HG03354 (cell line): ENCODE data around the gene CREM.

Experiments used
- ATAC-seq: cut with Tn5 transposase; IDR thresholded peaks from one replicate; pipeline ENCODE4 v1.9.1; 2021; ENCODE audit warnings: mild to moderate bottlenecking; ENCODE audit not compliant: unreplicated experiment, poor library complexity, severe bottlenecking

The CREM gene

DNA sequence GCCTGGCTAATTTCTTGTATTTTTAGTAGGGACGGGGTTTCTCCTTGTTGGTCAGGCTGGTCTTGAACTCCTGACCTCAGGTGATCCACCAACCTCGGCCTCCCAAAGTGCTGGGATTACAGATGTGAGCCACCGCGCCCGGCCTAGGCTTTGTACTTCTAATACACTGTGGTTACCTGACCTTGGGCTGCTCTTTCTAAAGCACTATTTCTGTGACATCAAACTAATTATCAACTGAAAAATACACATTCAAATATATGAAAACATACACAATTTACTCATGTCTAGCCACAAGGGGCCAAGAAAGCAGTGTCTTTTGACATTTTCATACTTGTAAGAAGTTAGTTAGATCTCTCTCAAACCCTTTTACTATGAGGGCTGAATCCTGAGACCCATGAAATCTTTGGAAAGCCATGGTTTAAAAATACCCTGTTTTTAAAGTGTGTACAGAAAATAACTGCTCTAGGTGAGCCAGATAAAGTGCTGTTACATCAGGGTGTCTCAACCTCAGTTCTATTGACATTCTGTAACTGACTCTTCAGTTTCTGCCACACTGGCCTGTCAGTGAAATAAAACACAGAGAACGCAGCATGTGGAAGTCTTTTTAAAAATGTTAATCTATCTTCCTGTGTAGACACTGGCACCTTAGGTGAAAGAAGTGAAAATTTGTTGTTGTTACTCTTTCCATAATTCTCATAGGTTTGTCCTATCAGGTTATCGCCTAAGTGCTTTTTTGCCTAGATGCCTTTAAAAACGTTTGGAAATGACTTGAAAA, 58.8 kb downstream of the CREM start:
- ATAC-seq = peak; percentile 67

DNA sequence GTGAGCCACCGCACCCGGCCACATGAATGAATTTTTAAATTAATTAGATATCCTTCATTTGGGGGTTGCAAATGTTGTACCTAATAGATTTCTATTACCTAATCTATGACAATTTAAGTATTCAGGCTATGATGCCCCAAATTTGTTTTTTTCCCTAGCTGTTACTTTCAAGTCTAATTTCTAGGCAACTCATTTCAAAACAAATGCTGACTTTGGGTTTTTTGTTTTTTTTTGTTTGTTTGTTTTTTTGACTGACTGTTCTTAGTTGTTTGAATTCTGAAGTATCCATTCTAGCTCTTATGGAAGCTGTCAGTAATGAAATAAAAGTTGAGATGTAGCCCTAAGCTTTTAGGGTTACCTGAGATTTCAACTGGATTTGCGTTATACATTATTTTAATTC, 62.3 kb downstream of the CREM start:
- no peak for ATAC-seq

DNA sequence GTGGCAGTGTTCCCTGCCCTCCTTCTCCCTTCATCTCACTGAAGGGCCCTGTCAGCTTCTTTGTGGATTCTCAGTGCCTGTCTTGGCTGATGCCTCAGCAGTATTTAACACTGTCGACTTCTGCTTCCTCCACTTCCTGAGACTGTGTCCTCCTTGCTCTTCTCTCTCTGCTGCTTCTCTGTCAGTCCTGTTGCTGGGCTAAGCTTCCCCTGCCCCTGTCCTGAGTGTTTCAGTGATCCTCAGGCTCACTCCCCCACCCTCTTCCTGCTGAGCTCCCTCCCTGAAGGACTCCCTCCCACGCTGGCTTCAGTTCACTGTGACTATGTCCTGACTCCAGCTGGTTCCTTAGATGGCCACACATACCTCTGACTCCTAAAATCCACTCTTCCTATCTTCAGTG, 64.9 kb downstream of the CREM start:
- ATAC-seq = no peak

DNA sequence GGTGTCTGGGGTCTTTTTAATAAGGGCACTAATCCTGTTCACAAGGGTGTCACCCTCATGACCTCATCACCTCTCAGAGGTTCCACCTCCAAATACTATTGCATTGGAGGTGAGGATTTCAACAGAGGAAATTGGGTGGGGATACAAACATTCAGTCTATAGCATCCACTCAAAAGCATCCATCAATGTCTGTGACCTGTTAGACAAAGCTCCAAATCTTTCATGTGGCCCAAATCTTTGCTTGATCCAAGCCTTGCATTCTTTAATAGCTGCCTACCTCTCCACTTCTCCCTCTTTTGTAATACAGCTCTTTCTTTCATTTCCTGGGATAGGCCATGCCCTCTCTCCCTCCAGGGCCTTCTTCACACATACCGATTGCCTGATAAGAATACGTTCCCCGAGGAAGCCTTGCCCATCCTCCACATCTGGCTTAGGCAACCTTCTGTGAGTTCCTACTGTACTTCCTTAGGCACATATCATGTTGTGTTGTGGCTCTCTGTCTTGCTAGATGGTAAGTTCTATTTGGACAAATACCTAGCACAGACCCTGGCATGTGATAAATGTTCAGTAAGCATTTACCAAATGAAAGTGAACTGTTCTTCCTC, 66.1 kb downstream of the CREM start:
- ATAC-seq = no peak

DNA sequence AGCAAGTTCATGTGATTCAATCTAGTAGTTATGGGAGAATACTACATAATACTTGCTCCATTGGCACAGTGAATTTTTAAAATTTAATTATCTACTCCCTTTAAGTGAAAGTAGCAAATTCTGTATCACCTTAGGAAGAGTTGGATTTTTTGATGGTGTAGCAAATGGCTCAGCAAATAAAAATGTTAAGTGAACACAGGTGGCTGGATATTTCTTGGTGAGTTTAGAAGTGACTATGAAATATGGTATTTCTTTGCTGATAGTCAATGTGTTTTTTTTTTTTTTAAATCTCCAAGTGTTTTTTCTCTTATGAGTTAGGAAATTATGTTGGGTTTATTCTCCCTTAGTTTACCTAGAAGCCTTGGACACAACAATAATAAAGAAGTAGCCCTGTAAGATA, 67.8 kb downstream of the CREM start:
- ATAC-seq = no peak

DNA sequence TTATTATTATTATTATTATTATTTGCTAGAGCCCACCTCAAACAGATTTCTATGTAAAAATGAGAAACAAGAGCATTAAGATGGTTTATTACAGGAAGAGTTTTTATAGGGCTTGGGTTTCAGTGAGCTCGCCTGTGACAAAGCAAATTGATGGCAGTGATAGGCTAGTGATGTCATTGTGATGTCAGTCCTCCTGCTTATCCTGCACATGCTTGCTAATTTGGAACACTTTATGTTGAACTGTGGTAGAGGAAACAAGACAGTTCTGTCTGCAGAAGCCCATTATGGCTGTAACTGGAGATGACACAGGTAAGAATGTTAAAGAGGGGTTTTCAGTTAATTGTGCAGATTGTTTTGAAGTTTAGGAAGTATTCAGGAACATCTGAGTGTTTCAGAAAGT, 68.3 kb downstream of the CREM start:
- ATAC-seq = no peak

DNA sequence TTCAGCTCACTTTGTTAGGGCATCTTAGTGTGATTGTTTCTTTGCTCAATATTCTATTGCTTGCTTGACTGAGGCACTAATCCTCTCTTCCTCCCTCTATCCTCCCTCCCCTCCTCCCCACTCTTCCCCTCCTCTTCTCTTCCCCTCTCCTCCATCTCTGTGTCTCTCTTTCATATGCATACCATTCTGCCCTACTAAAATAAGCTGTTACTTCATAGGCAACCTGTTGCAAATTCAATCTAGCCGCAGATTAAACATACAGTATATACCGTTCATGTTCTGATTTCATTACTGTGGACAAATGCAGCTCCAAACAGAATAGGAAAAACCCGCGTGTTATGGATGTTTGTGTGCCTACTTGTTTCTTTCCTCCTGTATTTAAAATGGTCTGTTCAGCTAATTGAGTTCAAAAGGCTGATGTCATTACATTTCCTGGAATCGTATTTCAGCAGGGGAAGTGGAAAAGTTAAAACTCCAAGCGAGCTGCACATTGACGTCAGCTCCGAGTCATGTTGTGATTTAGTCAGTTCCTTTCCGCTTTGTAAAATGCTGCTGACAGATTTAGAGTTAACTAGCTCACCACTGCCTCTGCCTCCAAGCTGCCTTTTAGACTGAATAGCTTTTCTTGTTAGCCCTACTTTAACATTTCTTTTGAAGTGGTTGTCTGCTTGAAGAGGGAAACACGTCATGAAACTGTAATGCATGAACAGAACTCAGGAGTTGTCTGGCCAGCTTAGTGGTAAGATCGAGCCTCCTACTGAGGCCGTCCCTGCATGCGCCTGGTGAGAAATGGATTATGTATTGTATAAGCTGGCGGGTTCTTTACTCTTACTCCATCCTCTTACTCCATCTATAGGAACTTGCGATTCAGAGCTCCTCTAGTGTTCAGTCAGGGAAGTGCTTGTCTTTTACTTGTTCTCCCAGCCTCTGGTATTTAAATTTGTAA, 69.0 kb downstream of the CREM start:
- ATAC-seq = peak; percentile 99

DNA sequence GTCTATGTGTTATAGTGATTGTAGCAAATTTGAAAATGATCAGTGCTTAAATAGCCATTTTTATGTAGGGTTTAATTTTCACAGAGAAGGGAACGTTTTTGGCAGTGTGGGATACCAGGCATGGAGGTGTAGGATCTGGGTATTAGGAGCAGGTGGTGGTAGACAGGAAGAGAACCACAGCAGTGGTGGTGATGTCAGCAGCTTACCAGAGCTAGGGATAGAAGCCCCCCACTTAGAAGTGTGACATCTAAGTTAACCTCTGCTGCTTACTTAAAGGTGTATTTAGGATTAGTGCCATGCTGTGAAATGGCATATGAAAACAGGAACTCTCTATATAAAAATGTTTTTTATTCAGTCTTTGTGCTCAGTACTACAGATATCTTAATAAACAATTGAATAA, 73.8 kb downstream of the CREM start:
- no peak for ATAC-seq

DNA sequence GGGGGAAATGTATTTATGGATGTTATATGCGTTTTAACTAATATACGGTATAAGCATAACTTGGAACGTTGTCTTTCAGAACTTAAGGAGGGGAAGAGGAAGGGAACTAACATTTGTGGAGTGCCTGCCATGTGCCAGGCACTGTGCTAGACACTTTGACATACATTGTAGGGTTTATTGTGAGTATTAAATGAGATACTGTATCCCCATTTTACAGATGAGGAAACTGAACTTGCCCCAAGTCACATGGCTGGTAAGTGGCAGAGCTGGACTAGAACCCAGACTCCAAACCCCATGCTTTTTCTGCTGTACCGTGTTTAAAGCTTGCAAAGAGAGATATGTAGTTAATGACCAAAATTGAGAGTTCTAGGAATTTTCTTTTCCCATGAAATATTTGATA, 74.6 kb downstream of the CREM start:
- ATAC-seq = no peak

DNA sequence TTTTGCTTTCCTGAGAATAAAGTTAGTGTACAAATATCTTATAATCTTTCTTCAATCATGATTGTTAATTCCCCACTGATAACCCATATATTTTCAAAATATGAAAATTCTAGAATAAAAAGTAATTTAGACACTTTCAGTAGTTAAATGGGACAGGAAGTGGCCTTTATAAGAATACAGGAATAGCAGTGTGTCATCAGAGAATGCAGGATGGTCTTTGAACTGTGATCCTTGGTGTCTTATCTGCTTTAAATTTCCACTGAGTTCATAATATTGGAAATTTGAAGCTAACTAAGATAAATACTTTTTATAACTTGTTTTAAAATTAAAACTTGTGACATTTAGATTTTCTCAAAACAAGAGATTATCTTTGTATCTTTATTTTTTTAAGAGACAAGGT, 75.4 kb downstream of the CREM start:
- no peak for ATAC-seq

DNA sequence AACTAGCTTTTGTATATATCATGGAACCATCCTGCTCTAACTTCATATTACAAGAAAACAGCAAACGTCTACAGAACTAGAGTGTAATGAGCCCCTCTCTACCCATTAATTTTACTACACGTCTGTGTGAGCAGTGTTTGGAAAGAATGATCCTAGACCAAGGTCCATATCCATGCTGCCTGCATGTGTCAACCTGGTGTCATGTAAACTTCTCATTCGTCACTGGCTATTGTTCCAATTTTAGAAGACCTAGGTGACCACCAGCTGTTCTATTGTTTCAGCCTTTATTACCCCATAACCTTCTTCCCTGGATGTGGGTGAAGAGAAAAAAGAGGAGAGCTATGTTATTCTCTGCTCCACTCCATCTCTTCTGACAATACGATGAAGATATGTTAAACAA, 77.1 kb downstream of the CREM start:
- no peak for ATAC-seq

DNA sequence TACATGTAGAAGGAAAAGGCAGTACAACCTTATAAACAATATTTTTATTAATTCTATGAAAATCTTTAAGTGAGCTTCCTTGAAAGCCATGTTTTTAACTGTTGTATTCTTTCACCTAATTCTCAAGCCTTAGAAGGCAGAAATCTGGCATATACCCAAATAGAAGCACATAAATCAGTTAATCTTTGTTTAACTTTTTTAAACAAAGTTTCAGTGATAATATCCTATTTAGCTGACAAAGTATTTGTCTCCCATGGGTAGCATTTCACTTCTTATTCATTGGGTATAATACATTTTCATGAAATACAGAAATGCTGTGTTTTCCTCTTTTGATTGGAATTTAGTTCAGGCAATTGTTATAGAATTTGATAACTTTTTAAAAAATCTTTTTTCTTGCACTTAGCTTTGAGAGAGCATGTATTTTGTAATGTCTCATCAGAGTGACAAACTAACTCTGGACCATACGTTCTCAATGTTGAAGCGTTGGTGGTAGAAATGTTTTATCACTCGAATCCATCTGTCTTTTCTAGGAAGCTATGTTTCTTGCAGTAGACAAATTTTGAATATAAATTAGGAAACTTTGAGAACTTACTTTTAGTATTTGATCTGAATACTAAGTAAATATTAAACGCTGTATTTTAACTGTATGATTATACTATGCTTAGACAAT, 78.1 kb downstream of the CREM start:
- ATAC-seq = no peak

DNA sequence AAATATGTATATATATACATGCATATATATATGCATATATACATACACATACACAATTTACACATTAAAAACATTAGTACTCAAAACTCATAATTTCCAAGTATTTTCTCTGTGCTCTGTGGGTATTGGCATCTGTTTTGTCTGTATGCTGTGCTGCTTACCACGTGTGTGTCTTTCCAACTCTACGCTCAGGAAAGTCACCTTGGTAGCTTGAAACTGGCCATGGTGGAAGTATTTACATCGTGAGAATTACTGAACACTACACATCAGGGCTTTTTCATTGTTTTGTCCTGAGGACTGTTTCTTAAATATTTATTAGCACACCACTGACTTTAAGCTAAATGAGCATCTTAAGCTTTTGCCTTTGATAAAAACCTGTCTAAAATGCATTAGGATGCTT, 79.6 kb downstream of the CREM start:
- ATAC-seq = no peak

DNA sequence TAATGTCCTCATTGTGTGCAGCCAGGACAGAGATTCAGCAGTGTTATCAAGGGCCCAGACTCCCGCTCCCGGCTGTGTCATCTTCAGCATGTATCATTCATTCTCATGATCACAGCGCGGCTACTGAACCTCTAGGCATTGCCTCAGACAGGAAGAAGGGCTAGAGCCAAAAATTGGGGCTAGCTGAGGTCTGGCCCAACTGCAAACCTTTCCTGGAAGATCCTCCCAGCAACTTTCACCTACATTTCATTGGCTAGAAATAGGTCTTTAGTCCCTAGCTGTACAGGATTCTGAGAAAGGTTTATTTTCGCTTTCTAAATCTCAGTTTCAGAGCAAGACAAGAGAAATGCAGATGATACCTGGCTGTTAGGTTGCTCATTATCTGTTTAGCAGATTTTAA, 81.9 kb downstream of the CREM start:
- peak; percentile 85 for ATAC-seq

DNA sequence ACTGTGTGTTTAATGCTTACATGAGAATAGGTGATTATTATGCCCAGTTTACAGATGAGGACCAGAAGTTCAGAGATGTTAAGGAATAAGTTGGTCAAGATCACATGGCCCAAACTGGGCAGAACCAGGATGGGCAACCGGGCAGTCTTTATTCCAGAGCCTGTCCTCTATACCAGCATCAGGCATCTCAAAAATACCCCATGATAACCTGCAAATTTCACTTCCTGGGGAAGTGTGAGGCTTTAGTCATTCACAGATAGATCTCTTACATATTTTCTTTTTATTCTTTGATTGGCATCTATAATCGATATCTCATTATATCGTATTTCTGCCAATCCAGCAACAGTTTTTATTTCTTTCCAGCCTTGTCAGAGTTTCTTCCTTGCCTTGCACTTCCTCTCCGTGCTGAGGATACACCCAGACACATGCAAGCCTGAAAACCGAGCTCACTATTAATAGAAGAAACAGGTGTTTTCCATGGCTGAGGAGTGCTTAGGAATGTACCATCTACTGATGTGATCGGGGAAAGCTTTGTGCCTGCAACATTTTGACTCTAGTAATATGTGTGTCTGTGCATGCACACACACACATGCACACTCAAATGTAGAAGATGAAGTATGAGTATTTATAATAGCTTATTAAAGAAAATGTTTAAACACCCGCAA, 82.4 kb downstream of the CREM start:
- peak; percentile 28 for ATAC-seq

DNA sequence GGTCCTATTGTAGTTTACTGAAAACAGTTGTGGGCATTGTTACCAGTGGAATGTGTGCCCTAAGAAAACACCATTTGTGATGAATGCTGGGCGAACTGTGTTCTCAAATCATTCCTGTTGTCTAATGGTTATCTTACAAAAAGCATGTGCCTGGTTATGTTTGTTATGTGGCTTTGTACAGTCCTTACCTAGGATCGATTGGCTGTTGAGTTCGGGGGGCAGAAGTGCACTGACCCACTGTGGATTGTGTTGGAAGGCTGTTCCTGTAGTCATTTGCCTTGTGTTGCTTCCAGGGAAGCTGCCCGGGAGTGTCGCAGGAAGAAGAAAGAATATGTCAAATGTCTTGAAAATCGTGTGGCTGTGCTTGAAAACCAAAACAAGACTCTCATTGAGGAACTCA, 84.3 kb downstream of the CREM start:
- ATAC-seq = no peak

DNA sequence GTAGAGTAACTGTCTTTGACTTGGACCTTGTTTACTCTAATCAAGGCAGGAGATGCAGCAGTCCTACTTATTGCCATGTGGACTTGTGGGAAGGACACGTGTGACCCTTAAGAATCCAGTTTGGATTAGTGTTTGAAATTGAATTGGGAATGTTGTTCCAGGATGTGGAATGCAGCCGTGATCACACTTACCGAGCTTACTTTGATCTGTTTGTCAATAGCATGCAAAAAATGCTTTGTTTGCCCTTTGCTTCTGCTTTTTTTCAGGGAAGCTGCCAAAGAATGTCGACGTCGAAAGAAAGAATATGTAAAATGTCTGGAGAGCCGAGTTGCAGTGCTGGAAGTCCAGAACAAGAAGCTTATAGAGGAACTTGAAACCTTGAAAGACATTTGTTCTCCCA, 84.7 kb downstream of the CREM start:
- no peak for ATAC-seq

DNA sequence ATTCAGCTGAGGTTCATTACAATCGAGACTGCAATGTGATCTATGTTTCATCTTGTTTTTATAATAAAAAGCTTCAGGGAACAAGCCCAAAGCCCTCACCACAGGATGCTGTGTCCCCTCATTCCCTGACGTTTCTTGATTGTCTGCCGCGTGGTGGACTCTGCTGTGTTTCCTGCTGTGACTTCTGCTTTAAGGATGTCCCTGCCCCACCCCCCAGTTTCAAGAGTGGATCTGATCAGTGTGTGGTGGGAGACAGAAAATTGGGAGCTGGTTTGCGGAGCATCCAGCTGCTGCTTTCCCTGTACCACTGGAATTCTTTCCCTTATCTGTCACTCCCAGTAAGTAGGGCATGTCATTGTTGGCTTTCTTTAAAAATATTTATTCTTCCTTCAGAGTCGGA, 86.2 kb downstream of the CREM start:
- no peak for ATAC-seq

DNA sequence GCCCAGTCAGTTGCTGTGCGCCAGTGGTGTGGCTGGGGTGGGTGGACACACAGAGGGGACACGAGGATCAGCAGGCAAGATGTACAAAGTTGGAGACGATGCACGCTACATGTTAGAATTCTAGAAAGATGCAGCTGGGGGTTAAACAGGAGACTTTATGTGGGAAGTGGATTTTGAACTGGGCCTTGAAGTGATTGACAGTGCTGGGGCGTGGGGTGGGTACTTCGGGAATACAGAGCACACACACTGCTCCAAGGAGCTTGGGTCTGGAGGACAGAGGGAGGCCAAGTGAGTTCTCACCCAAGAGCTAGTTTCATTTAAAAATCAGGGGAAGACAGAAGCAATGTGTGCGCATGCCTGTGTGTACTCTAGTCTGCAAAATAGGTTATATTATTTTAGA, 87.1 kb downstream of the CREM start:
- ATAC-seq = no peak

DNA sequence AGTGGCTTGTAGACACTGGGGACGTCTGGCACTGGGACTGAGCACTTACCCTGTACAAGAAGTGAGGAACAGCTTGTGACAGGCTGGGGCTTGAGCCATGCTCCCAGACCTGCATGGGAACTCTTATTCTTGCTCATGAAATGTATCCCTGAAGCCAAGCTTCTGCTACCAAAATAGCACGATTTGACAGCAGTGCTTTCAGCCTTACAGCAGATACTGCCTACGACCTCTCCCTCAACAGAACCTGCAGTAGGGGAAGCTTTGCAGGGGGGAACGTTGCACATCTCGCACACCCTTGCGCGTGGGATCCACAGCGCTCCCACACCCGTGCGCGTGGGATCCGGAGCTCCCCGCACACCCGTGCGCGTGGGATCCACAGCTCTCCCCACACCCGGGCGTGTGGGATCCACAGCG, 88.0 kb downstream of the CREM start:
- ATAC-seq = no peak
